WTC11 (cell line): ENCODE results near the gene ARX. TPM values are rescaled to one million over a fixed set of nuclear protein-coding genes. Genes with fewer than 3 reads are reported as not detected.
A peak's percentile ranks its signal among the peaks of the same experiment; 100 is the strongest.

Source experiments
- ATAC-seq: fragments of 200-7000 bp; cut with Tn5 transposase; 2 replicates; pipeline ENCODE4 v1.10.0; 2021; ENCODE audit warnings: mild to moderate bottlenecking, moderate library complexity
- CTCF ChIA-PET: fragments of 300-600 bp; sonication (Branson Sonifier 250); formaldehyde crosslinking; loops from one replicate; lab custom pipeline; 2021; ENCODE audit warnings: antibody characterized with exemption; lab: Charles Lee
- POLR2A ChIA-PET: fragments of 350-600 bp; sonication (Branson Sonifier 250); formaldehyde crosslinking; loops from one replicate; lab custom pipeline; 2021; ENCODE audit warnings: antibody characterized with exemption; lab: Charles Lee
- DNase-seq: peaks from one replicate; pipeline ENCODE4 v3.0.0; 2021; ENCODE audit warnings: low spot score
- H3K27ac Mint-ChIP-seq: 2 replicates; pipeline ENCODE4 v1.8.0; 2021; ENCODE audit warnings: mixed read lengths
- H3K27me3 Mint-ChIP-seq: 2 replicates; pipeline ENCODE4 v1.8.0; 2021; ENCODE audit warnings: low read depth, mild to moderate bottlenecking, moderate library complexity, mixed read lengths
- H3K36me3 Mint-ChIP-seq: 2 replicates; pipeline ENCODE4 v1.8.0; 2021; ENCODE audit warnings: mixed read lengths
- H3K4me1 Mint-ChIP-seq: 2 replicates; pipeline ENCODE4 v1.8.0; 2022; ENCODE audit warnings: mixed read lengths
- H3K4me3 Mint-ChIP-seq: 2 replicates; pipeline ENCODE4 v1.8.0; 2021; ENCODE audit warnings: mild to moderate bottlenecking, moderate library complexity, mixed read lengths
- H3K9me3 Mint-ChIP-seq: 2 replicates; pipeline ENCODE4 v1.8.0; 2021; ENCODE audit warnings: mixed read lengths
- CBFB ChIP-seq: sonication (generic); formaldehyde crosslinking; IDR thresholded peaks from 2 replicates; pipeline ENCODE4 v1.8.1; 2022; ENCODE audit warnings: mild to moderate bottlenecking, low read depth, missing genetic modification reagents
- CTCF ChIP-seq: fragments of 200-600 bp; IDR thresholded peaks from 2 replicates; pipeline ENCODE4 v1.8.0; 2022; ENCODE audit warnings: antibody characterized with exemption
- E2F5 ChIP-seq: sonication (generic); formaldehyde crosslinking; IDR thresholded peaks from 2 replicates; pipeline ENCODE4 v1.8.1; 2022; ENCODE audit warnings: mild to moderate bottlenecking, moderate library complexity, missing genetic modification reagents
- GRHL2 ChIP-seq: fragments of 250-450 bp; sonication (Bioruptor Pico); IDR thresholded peaks from 2 replicates; pipeline ENCODE4 v1.8.0; 2022; ENCODE audit warnings: mild to moderate bottlenecking, moderate library complexity; ENCODE audit not compliant: insufficient replicate concordance, severe bottlenecking
- GTF2I ChIP-seq: fragments of 250-450 bp; sonication (Bioruptor Pico); conservative IDR thresholded peaks from 2 replicates; pipeline ENCODE4 v1.4.0; 2021; ENCODE audit warnings: mild to moderate bottlenecking
- IRF2 ChIP-seq: sonication (generic); formaldehyde crosslinking; IDR thresholded peaks from 2 replicates; pipeline ENCODE4 v1.8.0; 2022; ENCODE audit warnings: low read depth, missing genetic modification reagents, borderline replicate concordance
- KAT7 ChIP-seq: sonication (generic); formaldehyde crosslinking; IDR thresholded peaks from 2 replicates; pipeline ENCODE4 v1.8.1; 2023; ENCODE audit warnings: missing genetic modification reagents, mild to moderate bottlenecking, borderline replicate concordance
- MXD4 ChIP-seq: fragments of 250-450 bp; sonication (Bioruptor Pico); IDR thresholded peaks from 2 replicates; pipeline ENCODE4 v1.8.0; 2021; ENCODE audit warnings: mild to moderate bottlenecking, moderate library complexity, borderline replicate concordance
- NFYB ChIP-seq: sonication (generic); formaldehyde crosslinking; conservative IDR thresholded peaks from 2 replicates; pipeline ENCODE4 v1.8.0; 2022; ENCODE audit warnings: low read depth, missing genetic modification reagents
- PRRX2 ChIP-seq: fragments of 250-450 bp; sonication (Bioruptor Pico); IDR thresholded peaks from 2 replicates; pipeline ENCODE4 v1.8.0; 2021; ENCODE audit warnings: mild to moderate bottlenecking
- SOX15 ChIP-seq: fragments of 250-450 bp; sonication (Bioruptor Pico); IDR thresholded peaks from 2 replicates; pipeline ENCODE4 v1.9.0; 2021; ENCODE audit warnings: mild to moderate bottlenecking
- ZNF317 ChIP-seq: sonication (generic); formaldehyde crosslinking; IDR thresholded peaks from 2 replicates; pipeline ENCODE4 v1.8.1; 2023; ENCODE audit warnings: low read depth, mild to moderate bottlenecking, moderate library complexity, missing genetic modification reagents, borderline replicate concordance
- total RNA-seq: library from RNA; stranded (reverse); gene quantifications from 3 replicates; pipeline ENCODE4 v1.2.3, GENCODE V29; 2021
- TF ChIP-seq, protein P1 (sequence below): sonication (generic); formaldehyde crosslinking; IDR thresholded peaks from 2 replicates; pipeline ENCODE4 v1.8.0; 2023; ENCODE audit warnings: missing genetic modification reagents, mild to moderate bottlenecking, borderline replicate concordance
- TF ChIP-seq, protein P2 (sequence below): sonication (generic); formaldehyde crosslinking; IDR thresholded peaks from 2 replicates; pipeline ENCODE4 v1.8.1; 2023; ENCODE audit warnings: mild to moderate bottlenecking, missing genetic modification reagents
- TF ChIP-seq, protein P3 (sequence below): sonication (generic); formaldehyde crosslinking; conservative IDR thresholded peaks from 2 replicates; pipeline ENCODE4 v1.8.1; 2022; ENCODE audit warnings: mild to moderate bottlenecking, missing genetic modification reagents

The ARX gene
- total RNA-seq, 1 experiment from 2014 or later, result not detected

- no peak for TF ChIP-seq GRHL2 (CRISPR knock-in tag)
- TF ChIP-seq CTCF, result no peak
- no peak for TF ChIP-seq IRF2 (CRISPR knock-in tag)
- TF ChIP-seq, protein P1, sequence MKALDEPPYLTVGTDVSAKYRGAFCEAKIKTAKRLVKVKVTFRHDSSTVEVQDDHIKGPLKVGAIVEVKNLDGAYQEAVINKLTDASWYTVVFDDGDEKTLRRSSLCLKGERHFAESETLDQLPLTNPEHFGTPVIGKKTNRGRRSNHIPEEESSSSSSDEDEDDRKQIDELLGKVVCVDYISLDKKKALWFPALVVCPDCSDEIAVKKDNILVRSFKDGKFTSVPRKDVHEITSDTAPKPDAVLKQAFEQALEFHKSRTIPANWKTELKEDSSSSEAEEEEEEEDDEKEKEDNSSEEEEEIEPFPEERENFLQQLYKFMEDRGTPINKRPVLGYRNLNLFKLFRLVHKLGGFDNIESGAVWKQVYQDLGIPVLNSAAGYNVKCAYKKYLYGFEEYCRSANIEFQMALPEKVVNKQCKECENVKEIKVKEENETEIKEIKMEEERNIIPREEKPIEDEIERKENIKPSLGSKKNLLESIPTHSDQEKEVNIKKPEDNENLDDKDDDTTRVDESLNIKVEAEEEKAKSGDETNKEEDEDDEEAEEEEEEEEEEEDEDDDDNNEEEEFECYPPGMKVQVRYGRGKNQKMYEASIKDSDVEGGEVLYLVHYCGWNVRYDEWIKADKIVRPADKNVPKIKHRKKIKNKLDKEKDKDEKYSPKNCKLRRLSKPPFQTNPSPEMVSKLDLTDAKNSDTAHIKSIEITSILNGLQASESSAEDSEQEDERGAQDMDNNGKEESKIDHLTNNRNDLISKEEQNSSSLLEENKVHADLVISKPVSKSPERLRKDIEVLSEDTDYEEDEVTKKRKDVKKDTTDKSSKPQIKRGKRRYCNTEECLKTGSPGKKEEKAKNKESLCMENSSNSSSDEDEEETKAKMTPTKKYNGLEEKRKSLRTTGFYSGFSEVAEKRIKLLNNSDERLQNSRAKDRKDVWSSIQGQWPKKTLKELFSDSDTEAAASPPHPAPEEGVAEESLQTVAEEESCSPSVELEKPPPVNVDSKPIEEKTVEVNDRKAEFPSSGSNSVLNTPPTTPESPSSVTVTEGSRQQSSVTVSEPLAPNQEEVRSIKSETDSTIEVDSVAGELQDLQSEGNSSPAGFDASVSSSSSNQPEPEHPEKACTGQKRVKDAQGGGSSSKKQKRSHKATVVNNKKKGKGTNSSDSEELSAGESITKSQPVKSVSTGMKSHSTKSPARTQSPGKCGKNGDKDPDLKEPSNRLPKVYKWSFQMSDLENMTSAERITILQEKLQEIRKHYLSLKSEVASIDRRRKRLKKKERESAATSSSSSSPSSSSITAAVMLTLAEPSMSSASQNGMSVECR, result no peak
- TF ChIP-seq ZNF317 (CRISPR knock-in tag), result no peak
- no peak for TF ChIP-seq NFYB (CRISPR knock-in tag)
- no peak for TF ChIP-seq PRRX2 (CRISPR knock-in tag)
- no peak for TF ChIP-seq E2F5 (CRISPR knock-in tag)
- no peak for TF ChIP-seq KAT7 (CRISPR knock-in tag)
- TF ChIP-seq, protein P2, sequence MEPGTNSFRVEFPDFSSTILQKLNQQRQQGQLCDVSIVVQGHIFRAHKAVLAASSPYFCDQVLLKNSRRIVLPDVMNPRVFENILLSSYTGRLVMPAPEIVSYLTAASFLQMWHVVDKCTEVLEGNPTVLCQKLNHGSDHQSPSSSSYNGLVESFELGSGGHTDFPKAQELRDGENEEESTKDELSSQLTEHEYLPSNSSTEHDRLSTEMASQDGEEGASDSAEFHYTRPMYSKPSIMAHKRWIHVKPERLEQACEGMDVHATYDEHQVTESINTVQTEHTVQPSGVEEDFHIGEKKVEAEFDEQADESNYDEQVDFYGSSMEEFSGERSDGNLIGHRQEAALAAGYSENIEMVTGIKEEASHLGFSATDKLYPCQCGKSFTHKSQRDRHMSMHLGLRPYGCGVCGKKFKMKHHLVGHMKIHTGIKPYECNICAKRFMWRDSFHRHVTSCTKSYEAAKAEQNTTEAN (CRISPR knock-in tag), result no peak
- TF ChIP-seq SOX15 (CRISPR knock-in tag), result no peak
- no peak for TF ChIP-seq CBFB (CRISPR knock-in tag)
- TF ChIP-seq MXD4 (CRISPR knock-in tag), result no peak
- TF ChIP-seq, protein P3, sequence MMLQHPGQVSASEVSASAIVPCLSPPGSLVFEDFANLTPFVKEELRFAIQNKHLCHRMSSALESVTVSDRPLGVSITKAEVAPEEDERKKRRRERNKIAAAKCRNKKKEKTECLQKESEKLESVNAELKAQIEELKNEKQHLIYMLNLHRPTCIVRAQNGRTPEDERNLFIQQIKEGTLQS (CRISPR knock-in tag), result no peak
- Mint-ChIP-seq H3K9me3 (no peaks in the 10 kb centered on the region), H3K27me3 (peaks cover 94% of the 10 kb centered on the region), H3K4me1 (peaks cover 46% of the 10 kb centered on the region), H3K27ac (no peak overlapping the region), H3K4me3 (no peak overlapping the region), H3K36me3 (no peaks in the 10 kb centered on the region)
- no peak for ATAC-seq
- POLR2A ChIA-PET, result interaction anchor here (0.5 kb wide), 1 partner anchor 54 kb away, joined by 3 read pairs; no protein-coding TSS in a partner anchor
- CTCF ChIA-PET, result interaction anchor here (1.0 kb wide), 1 partner anchor 134 kb away, joined by 3 read pairs; no protein-coding TSS in a partner anchor
- DNase-seq, result no peak
Observed at GRCh38 chrX:25009407-25009806, 6.4 kb downstream of the ARX start.

GRCh38 chrX:25007059-25008053, 8.4 kb downstream of the ARX start:
- no peak overlapping the region for H3K27ac Mint-ChIP-seq
- peaks cover 96% of the 10 kb centered on the region for H3K27me3 Mint-ChIP-seq
- CTCF ChIA-PET, result no interaction called here
- H3K4me1 Mint-ChIP-seq, result peaks cover 47% of the 10 kb centered on the region
- POLR2A ChIA-PET, result interaction anchor here (0.7 kb wide), 1 partner anchor 8 kb away, joined by 4 read pairs; the partner anchor contains the start of gene ARX
- no peaks in the 10 kb centered on the region for H3K9me3 Mint-ChIP-seq
- no peaks in the 10 kb centered on the region for H3K36me3 Mint-ChIP-seq
- H3K4me3 Mint-ChIP-seq, result peak overlapping the region; percentile 40
- TF ChIP-seq GTF2I (CRISPR knock-in tag), result peak; percentile 62
- TF ChIP-seq, protein P2 (CRISPR knock-in tag), result no peak
- peak; percentile 22 for ATAC-seq
- peak; percentile 43 for DNase-seq
